ENCODE results near the gene CBARP.

DNA sequence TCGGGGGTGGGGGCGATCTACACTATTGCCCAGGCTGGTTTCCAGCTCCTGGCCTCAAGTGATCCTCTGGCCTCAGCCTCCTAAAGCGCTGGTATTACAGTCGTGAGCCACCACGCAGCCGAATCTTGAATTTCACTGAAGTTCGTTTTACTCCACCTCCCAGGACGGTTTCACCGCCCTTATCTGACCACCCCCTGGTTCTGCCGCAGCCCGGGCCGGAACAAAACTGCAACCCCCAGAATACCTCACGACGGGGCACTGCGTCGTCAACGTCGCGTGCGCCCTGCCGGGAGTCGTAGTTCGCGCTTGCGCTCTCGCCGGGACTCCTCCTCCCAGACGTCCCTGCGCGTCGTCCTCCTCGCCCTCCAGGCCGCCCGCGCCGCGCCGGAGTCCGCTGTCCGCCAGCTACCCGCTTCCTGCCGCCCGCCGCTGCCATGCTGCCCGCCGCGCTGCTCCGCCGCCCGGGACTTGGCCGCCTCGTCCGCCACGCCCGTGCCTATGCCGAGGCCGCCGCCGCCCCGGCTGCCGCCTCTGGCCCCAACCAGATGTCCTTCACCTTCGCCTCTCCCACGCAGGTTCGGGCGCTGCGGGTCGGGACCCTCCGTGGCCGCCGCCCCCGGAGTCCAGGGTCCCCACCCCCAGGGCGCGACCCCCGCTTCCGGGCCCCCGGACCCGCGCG, 3.8 kb upstream of the CBARP start, which contains the start of gene ATP5F1D:
- peak; percentile 92 to 98 for TF ChIP-seq POLR2AphosphoS5 (IDR thresholded peaks at IDR 0.05)
- TF ChIP-seq, protein P1, sequence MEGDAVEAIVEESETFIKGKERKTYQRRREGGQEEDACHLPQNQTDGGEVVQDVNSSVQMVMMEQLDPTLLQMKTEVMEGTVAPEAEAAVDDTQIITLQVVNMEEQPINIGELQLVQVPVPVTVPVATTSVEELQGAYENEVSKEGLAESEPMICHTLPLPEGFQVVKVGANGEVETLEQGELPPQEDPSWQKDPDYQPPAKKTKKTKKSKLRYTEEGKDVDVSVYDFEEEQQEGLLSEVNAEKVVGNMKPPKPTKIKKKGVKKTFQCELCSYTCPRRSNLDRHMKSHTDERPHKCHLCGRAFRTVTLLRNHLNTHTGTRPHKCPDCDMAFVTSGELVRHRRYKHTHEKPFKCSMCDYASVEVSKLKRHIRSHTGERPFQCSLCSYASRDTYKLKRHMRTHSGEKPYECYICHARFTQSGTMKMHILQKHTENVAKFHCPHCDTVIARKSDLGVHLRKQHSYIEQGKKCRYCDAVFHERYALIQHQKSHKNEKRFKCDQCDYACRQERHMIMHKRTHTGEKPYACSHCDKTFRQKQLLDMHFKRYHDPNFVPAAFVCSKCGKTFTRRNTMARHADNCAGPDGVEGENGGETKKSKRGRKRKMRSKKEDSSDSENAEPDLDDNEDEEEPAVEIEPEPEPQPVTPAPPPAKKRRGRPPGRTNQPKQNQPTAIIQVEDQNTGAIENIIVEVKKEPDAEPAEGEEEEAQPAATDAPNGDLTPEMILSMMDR (IDR thresholded peaks at IDR 0.05) = peak in 1 of 3 experiments; percentile 22

Data from esophagus muscularis mucosa (tissue), 3 donors.